Stimulated activated CD4-positive, alpha-beta T cell treated with anti-CD3 and anti-CD28 coated beads, TNF-alpha, amount 100 ng/mL, for 48 hours (primary cell): ENCODE data around the gene GALNT10.

Experiments used
- DNase-seq, 3 donors: peaks; one replicate each; pipeline ENCODE4 v3.0.0-alpha.2; 2020; ENCODE audit warnings: low read depth in 3 of 3

Gene GALNT10

DNA sequence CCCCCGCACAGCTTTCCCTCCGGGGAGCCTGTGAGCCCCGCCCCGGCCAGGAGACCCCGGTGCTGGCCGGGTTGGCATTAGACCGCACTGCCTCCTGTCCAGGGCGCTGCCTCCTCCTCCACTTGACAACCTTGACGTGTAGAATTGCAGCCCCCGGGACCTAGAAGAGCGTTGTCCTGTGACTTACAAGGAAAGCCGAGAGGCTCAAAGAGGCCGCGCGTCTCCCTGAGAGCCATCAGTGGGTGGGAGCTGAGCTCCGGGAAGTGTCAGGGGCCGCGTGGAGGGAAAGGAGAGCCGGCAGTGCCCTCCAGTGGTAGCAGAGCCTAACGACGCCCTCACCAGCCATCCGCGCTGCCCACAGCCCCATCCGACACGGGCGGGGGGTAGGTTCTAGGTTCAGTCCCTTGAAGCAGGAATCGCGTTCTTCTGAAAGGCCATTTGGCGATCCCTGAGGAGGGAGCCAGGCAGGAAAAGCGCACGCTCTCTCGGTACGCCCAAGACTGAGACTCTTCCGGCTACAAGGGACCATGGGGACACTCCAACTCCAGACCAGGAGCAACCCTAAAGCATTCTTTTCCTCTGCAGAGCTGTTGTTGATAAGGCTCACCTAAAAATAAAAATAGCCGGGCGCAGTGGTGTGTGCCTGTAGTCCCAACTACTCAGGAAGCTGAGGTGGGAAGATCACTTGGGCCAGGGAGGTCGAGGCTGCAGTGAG lies 214.7 kb downstream of the GALNT10 start:
- DNase-seq, result peak; percentile 54 to 71 (median 57)

DNA sequence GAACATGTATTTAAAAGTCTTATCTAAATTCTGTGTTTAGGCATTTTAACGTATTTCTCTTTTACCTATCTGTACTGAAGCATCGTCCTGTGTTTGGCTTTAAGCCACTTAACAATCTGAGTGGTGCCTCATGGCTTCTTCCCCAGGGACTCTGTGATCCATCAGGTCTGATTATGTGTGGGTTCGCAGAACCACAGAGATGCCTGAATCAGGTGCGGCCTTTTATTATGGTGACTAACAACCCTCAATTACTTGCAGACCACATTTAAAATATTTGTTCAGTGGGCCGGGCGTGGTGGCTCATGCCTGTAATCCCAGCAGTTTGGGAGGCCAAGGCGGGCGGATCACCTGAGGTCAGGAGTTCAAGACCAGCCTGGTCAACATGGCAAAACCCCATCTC lies 215.7 kb downstream of the GALNT10 start:
- no peak for DNase-seq

DNA sequence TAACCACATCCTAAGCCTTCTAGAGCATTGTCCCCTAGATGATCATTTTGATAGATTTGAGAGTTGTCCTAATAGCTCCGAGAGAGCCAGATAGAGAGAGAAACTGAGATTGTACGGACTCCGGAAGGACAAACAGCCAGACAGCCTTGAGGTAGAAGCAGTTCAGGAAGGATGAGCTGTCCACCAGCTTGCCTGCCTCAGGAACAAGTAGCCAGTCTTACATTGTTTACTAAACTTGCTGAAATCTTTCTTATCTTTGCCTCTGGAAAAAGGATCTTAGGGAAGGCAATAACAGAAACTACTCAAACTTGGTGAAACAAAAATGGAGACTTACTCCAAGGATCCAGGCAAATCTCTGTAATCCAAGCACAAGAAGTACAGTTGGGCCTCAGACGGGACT lies 216.3 kb downstream of the GALNT10 start:
- no peak for DNase-seq

DNA sequence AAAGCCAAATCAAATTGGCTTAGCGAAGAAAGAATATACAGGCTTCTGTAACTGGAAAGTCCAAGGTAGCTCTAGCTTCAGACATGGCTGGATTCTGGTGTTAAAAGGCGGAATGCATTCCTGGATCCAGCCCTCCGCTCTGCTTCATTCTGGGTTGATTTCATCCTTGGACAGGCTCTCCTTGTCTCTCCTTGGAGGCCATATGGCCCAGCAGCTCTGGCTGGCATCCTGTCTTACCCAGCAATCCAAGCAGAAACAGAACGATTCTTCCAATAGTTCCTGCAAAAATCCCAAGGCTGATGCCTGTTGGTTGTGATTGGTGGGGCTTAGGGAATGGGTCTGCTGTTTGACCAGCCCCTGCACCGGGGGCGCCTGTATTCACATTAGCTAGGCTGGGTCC lies 218.3 kb downstream of the GALNT10 start:
- no peak for DNase-seq

DNA sequence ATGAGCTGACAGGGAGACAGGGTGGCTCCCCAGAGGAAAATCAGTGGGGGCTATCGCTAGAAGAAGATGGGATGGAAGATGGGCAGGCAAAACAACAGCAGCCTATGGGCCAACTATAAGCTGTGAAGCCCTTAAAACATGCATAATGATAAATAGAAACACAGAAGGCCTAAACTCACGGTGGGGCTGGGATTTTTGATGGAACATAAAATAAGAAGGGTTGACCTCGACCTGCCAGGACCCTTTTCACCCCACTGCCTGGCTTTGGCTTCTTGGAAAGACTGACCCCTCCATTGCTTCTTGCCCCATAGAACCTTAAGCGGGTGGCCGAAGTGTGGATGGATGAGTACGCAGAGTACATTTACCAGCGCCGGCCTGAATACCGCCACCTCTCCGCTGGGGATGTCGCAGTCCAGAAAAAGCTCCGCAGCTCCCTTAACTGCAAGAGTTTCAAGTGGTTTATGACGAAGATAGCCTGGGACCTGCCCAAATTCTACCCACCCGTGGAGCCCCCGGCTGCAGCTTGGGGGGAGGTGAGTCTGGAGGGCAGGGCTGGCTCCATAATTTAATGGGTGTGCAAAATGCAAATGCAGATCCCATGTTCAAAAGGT lies 218.8 kb downstream of the GALNT10 start:
- no peak for DNase-seq

DNA sequence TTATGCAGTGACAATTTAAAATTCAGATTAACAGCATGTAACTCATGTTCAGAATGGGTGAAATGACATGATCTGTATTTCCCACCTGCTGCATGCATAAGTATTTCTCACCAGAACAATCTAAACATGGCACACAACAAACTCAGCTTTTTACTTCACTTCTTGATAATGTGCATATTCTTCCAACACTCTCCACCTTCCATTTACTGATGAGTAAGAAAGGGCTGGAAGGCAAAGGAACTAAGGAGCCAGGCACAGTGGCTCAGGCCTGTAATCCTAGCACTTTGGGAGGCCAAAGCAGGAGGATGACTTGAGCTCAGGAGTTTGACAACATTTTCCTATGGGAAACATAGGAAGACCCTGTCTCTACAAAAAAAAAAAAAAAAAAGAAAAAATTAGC lies 219.5 kb downstream of the GALNT10 start:
- DNase-seq, result no peak

DNA sequence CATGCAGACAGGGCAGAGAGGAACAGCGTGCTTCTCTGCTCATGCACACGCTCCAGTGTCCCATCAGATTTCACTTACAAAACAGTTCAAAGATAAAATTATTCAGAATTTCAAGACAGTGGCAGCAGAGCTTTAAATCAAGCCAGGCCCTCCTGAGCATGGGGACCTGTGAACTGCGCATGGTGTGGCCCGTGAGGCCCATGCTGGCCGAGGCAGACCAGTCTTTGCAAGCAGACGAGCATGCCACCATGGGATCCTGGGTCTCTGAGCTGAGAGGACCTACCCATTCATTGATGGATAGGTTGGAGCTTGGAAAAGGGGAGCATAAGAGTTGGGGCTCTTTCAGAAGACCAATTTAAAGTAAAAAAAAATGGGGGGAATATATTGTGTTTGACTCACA lies 220.3 kb downstream of the GALNT10 start:
- DNase-seq, result no peak

DNA sequence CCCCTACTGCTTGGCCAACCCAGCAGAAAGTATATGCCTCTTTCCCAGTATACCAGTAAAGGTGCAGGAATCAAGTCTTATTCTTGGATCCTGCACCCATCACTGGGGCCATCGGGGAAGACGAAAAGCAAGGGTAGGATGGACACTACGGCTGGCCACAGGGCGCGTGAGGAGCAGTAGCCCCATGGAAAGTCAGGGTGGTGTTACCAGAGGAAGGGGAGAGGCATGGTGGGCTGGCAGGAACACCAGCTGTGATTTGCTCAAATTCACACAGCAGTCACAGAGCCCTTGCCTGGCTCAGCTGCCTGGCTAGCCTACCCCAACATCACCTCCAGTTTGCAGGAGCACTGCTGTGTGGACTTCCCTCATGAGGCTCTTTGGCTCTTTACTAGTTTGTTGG lies 220.8 kb downstream of the GALNT10 start:
- DNase-seq, result no peak

DNA sequence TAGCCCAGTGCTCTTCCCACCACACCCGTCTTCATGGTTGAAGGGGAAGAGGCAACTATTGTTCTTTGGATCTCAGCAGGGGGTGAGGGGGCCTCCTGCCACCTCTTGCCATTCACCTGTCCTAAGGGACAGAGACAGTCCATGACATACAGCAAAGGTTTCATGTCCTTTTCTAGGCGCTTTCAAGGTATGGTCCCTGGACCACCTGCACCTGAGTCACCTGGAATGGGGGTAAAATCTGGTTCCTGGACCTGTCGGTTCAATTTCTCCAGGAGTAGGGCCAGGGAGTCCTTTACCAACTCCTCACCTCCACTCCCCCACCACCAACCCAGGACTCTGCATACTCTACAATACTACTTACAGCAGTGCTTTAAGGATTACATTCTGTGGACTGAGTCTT lies 221.8 kb downstream of the GALNT10 start:
- DNase-seq, result no peak

DNA sequence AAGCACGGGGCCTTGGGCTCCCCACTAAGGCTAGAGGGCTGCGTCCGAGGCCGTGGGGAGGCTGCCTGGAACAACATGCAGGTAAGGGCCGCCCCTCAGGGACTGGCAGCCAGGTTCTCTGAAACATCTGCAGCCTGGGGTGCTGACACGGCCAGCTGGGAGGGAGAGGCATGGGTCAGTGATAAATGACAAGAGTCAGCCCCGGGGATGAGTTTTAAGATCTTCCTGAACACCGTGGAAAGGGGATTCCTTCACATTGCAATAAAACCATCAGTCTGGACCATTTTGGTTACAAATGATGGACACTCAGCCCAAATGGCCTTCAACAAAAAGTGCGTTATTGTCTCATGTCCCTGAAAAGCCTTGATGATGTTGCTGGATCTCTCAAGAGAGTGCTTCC lies 222.4 kb downstream of the GALNT10 start:
- DNase-seq, result no peak

DNA sequence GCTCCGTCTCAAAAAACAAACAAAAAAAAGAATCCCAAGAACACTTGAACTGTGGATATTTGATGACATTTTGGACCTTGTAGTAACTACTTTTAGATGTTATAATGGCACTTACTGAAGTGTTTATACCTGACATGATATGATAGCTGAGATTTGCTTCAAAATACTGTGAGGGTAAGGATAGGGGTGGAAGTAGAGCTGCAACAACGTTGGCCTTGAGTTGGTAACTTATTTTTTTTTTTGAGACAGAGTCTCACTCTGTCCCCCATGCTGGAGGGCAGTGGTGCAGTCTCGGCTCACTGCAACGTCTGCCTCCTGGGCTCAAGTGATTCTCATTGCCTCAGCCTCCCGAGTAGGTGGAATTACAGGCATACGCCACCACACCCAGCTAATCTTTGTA lies 224.6 kb downstream of the GALNT10 start:
- no peak for DNase-seq

DNA sequence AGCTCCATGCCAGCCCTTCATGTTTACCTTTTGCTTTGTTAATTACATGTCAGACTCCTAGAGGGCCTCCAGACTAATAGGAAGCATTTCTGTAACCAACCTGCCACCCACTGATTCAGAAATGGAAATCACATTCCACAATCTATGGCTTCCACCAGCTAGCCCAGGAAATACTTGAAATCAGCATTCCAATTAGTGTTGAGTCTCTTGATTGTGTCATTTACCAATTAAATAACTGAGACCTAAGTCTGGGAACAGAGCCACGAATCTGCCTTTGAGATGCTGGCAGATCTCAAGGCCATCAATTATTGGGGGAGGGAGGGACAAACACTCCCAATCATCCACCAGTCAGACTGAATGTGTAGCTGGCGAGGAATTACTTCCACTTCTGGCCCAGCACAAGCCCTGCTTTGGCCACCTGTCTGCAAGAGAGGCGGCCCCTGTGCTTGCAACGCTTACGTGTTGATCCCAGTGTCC lies 227.8 kb downstream of the GALNT10 start:
- no peak for DNase-seq

DNA sequence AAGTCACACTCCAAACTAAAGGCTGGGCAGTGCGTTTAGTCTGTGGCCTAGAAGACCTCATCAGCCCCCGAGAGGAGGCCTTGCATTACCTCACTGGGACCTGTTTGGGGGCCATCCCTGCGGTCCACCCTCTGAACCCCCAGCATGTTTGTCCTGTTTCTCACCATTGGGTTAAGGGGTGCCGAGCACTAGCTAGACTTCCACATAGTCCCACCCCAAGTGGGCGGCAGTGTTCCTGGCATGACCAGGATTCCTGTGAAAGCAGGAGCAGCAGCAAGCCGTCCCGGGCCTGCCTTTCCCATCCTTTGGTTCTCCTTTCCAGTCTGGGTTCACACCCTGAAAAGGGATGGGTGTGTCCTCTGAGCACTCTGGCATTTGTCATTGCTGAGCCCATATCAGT lies 228.7 kb downstream of the GALNT10 start:
- DNase-seq, result no peak

DNA sequence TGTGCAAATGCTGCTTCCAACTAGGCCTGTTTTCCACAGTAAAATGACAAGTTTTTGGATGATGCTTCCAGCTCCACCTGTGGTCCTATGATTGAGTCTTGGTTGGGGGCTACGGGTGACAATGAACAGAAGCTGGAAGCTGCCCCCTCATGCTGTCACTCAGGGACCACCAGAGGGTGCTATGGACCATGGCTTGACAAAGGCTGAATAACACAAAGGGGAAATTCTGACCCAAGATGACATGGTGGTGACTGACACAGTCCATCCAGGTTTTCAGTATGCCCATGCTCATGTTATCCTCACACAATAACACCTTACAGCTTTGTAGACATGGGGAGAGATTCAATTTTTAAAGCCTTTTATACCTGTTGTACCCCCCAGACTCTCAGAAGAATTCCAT lies 231.3 kb downstream of the GALNT10 start:
- no peak for DNase-seq

DNA sequence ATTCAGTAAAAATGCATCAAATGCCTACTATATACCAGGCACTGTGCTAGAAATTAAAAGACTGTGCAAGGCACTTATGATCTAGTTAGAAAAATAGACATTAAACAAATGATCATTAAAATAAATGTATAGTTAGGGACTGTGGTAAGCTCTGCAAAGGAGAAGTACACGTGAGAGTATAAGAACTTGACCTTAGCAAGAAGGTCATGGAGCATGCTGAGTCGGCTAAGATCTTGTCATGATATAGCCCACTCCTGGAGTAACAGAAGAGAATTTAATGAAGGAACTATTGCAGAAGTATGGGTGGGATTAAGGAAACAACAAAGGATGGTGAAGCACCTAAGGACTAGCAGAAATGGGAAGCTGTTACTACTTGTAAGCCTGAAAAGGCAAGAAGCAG lies 231.8 kb downstream of the GALNT10 start:
- no peak for DNase-seq

DNA sequence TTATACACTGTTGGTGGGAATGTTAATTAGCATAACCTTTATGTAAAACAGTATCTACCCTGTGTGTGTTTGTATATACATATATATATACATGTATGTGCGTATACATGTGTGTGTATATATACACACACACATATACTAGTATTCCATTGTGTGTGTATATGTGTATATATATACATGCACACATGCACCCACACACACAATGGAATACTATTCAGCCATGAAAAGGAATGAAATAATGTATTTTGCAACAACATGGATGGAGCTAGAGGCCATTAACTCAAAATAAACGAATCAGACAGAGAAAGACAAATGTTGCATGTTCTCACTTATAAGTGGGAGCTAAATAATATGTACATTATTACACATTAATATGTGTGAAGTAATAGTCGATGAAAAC lies 237.7 kb downstream of the GALNT10 start:
- no peak for DNase-seq

DNA sequence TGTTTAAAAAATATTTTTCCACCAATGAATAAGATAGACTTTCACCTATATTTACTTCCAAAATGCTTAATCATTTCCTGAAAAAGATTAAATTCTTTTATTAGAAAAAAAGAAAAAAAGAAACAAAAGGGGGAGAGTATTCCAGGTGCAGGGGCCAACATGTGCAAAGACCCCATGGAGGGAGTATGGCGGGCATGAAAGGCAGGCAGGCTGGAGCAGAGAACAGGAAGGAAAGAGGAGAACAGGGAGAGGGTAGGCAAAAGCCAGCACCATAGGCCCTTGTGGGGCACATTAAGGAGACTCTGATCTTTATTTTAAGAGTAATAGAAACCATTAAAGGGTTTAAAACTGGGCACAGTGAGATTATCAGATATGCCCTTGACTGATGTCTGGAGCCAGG lies 238.8 kb downstream of the GALNT10 start:
- no peak for DNase-seq

DNA sequence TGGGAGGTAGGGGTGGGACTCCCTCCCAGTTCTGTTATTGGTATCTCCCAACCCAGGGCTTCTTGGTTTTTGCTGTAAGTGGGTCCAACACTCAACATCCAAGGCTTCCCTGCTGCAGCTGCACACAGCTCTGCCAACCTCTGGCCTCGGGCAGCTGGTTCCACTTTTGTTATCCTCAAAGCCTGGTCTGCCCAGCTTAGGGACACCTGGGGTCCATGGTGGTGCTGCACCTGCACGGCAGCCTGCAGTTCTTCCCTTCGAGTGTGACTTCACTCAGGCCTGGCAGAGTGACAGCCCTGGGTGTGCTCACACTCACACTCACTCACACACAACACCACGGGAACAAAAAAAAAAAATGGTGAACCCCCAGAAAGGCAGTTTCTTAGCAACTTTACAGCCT lies 239.9 kb downstream of the GALNT10 start:
- no peak for DNase-seq

DNA sequence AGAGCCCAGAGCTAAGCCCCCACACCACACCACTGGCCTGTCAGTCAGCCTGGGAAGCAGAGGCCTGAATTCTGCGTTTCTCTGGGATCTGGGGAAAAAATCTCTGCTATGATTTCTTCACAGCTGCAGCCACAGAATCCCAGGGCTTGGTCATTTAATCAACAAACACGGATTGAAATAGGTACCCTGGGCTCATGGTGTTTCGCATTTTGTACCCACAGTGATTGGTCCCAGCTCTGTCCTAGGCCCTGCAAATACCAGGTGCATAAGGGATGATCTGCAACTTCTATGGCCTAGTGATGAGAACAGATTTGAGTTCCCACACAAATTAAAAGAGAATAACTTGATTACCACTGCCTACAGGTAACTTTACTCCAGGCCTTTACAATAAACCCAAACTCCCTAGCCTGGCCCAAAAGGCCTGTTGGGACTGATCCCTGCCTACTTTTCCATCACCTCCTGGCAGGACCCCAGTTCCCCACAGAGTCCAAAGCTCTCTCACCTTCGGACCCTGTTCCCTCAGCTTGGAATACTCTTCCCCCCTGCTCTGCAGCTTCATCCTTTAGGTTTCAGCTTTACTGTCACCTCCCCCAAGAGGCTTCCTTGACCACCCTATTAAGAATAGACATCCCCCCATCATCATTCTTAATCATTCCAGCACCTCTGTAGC lies 240.6 kb downstream of the GALNT10 start:
- DNase-seq, result no peak

DNA sequence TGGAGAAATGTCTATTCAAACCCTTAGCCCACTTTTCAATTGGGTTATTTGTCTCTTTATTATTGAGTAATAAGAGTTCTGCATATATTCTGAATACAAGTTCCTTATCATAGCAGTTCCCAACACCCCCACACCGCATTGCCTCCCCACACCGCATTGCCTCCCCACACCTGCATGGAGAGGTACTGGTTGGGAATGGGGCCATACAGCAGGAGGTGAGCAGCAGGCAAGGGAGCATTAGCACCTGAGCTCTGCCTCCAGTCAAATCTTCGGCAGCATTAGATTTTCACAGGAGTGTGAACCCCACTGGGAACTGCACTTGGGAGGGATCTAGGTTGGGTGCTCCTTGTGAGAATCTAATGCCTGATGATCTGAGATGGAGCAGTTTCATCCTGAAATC lies 244.7 kb downstream of the GALNT10 start:
- no peak for DNase-seq

DNA sequence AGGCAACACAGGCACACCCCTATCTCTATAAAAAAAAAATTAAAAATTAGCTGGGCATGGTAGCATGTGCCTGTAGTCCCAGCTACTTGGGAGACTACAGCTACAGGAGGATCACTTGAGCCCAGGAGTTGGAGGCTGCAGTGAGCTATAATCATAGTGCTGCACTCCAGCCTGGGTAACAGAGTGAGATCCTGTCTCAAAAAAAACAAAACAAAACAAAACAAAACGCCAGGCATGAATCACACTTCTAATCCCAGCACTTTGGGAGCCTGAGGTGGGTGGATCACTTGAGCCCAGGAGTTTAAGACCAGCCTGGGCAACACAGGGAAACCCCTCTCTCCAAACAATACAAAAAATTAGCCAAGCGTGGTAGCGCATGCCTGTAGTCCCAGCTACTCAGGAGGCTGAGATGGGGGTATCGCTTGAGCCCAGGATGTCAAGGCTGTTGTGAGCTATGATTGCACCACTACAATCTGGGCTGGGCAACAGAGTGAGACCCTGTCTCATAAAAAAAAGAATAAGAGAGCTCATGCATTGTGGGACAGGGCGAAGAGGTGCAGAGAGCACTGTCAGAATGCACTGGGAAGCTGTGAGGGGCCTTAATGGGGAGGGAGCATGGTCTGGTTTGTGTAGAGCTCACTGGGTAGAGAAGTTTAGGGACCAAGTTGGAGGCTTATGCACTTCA lies 246.9 kb downstream of the GALNT10 start:
- DNase-seq, result no peak

DNA sequence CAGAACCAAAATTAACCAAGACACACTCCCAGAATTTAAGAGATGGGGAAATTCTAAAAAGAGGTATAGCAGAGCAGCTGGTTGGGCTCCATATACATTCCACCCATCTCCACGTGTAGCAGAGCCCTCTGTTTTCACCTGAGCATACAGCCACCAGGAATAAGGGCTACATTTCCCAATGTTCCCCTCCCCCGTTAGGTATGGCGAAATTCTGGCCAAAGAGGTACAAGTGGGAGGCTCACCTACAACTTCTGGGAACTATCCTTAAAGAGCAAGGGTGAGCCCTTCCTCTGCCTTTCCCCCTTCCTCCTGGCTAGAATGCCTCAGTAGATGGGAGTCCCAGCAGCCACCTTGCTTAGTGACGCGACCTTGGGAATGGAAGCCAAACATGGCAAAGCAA lies 250.0 kb downstream of the GALNT10 start:
- DNase-seq, result no peak

DNA sequence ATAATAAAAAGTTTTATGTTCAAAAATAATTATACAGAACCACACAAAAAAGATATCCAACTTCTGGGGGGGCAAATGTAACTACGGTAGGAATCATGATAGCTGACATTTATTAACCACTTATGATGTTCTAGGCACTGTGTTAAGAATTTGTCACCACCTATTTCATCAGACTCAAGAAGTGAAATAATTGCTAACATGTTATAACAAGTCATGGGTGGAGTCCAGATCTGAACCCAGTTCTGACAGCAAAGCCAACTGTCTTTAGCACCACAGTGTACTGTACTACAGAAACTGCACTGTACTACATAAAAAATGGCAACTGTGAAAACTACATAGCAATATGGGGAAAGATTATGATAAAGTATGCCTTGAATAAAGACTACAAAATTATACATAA lies 252.3 kb downstream of the GALNT10 start:
- DNase-seq, result no peak
